ENCODE measurements around the gene LY86.

LY86 gene

GRCh38 chr6:6656287-6656686 is 67.8 kb downstream of the LY86 start:
- no peak overlapping the region for H3K4me3 ChIP-seq (ENCODE audit: low read depth, low read length)
- TF ChIP-seq, protein P1, sequence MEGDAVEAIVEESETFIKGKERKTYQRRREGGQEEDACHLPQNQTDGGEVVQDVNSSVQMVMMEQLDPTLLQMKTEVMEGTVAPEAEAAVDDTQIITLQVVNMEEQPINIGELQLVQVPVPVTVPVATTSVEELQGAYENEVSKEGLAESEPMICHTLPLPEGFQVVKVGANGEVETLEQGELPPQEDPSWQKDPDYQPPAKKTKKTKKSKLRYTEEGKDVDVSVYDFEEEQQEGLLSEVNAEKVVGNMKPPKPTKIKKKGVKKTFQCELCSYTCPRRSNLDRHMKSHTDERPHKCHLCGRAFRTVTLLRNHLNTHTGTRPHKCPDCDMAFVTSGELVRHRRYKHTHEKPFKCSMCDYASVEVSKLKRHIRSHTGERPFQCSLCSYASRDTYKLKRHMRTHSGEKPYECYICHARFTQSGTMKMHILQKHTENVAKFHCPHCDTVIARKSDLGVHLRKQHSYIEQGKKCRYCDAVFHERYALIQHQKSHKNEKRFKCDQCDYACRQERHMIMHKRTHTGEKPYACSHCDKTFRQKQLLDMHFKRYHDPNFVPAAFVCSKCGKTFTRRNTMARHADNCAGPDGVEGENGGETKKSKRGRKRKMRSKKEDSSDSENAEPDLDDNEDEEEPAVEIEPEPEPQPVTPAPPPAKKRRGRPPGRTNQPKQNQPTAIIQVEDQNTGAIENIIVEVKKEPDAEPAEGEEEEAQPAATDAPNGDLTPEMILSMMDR (IDR thresholded peaks at IDR 0.05; ENCODE audit: low read depth, low read length, missing control alignments), result no peak
- no peak for DNase-seq (ENCODE audit: low read depth)

DNA sequence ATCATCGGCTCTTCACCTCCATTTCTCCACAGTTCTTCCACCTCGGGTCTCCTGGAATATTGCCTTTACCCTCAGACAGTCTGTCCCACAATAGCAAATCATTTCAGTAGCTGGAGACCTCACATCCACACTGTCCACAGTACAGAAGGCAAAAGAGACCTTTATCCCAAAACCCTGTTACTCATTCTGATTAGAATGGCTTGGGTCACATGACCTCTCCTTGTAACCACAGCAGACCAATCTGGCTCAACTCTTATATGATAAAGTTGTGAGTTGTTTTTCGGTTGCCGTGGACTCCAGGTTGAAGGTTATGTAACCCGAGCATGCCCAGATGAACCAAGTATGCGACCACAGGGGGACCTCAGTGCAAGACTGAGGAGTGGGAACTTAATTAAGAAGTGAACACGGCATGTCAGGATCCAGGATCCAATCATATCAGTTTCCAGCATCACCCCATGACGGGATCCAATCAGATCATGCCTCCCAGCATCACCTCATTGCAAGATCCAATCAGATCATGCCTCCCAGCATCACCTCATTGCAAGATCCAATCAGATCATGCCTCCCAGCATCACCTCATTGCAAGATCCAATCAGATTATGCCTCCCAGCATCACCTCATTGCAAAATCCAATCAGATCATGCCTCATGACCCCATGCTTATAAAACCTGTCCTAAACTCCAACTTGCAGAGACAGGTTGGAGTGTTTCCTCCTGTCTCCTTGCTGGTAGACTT is 68.7 kb downstream of the LY86 start:
- H3K4me3 ChIP-seq (ENCODE audit: low read depth, low read length), result no peak overlapping the region
- TF ChIP-seq, protein P1 (IDR thresholded peaks at IDR 0.05; ENCODE audit: low read depth, low read length, missing control alignments), result no peak
- DNase-seq (ENCODE audit: low read depth), result no peak

DNA sequence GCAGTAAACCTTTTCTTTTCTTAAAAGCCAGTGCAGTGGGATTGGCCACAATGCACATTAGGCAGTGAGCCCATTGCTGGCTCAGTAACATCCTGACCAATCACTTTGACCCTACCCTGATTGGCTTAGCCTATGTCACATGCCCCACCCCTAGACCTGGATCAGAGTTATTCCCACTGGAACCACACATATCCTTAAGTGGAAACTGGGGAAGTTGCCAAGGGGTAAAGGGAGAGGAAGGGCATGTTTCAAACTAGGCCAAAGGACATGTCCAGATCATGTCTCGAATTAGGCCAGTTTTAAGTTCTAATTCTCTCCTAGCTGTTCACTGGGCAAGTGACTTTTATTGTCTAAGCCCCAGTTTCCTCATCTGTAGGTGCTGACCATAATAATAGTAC is 69.3 kb downstream of the LY86 start:
- DNase-seq (ENCODE audit: low read depth), result no peak
- TF ChIP-seq, protein P1 (IDR thresholded peaks at IDR 0.05; ENCODE audit: low read depth, low read length, missing control alignments), result no peak
- no peak overlapping the region for H3K4me3 ChIP-seq (ENCODE audit: low read depth, low read length)

DNA sequence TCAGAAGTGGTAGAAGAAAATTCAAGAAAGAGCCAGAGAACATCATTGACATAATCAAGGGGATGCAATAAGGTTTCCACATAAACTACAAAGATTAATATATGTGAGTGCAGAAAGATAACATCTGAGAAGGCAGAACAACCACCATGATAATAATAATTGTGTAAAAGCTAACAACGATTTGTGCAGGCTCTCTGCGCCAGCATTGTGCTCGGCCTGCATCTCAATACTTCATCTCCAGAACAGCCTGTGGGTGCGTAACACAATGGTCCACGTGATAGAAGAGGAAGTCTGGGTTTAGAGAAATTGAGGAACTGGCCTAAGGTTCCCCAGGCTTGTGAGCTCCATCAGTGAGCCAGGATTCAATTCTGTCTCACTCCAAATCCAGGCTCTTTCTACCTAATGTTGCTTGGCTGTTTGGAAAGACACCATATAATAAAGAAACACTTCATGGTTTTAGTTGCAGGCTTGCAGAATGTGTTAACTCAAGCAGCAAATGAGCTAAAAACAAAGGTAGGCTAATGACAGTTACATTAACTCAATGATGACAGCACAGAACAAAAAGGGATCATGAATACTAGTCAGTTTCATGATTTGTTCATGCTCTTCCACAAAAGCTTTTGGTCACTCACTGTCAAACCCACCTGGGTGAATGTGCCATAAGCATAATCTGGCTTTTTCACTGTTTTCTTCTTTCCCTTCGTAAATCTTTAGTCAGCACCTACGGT is 71.2 kb downstream of the LY86 start:
- DNase-seq (ENCODE audit: low read depth), result no peak

GRCh38 chr6:6660339-6661045 is 72.0 kb downstream of the LY86 start:
- TF ChIP-seq, protein P1 (IDR thresholded peaks at IDR 0.05; ENCODE audit: low read depth, low read length, missing control alignments), result no peak
- no peak overlapping the region for H3K4me3 ChIP-seq (ENCODE audit: low read depth, low read length)
- DNase-seq (ENCODE audit: low read depth), result no peak

More for the DNA sequence above, 71.2 kb downstream of the LY86 start:
- TF ChIP-seq, protein P1 (IDR thresholded peaks at IDR 0.05; ENCODE audit: low read depth, low read length, missing control alignments), result no peak
- no peak overlapping the region for H3K4me3 ChIP-seq (ENCODE audit: low read depth, low read length)

- DNase-seq (ENCODE audit: low read depth), result no peak
- TF ChIP-seq, protein P1 (IDR thresholded peaks at IDR 0.05; ENCODE audit: low read depth, low read length, missing control alignments), result no peak
- H3K4me3 ChIP-seq (ENCODE audit: low read depth, low read length), result no peak overlapping the region
Measured at GRCh38 chr6:6661191-6661590, 72.7 kb downstream of the LY86 start.
